Hepatocyte (in vitro differentiated cells): Measurements from ENCODE around the gene AJUBA. TPM values are rescaled to one million over a fixed set of nuclear protein-coding genes. Genes with fewer than 3 reads are reported as not detected.

Source experiments
- DNase-seq: peaks from one replicate; pipeline ENCODE4 v3.0.0-alpha.2; 2016; ENCODE audit warnings: low spot score
- H2AFZ ChIP-seq: fragments of 200-600 bp; sonication (generic); 2 replicates; pipeline ENCODE4 v1.6.0; 2016; ENCODE audit warnings: antibody characterized with exemption, mild to moderate bottlenecking
- H3K27ac ChIP-seq: fragments of 200-600 bp; sonication (generic); 2 replicates; pipeline ENCODE4 v1.5.1; 2016; ENCODE audit warnings: mild to moderate bottlenecking
- H3K27me3 ChIP-seq: fragments of 200-600 bp; sonication (generic); 2 replicates; pipeline ENCODE4 v1.6.1; 2016
- H3K36me3 ChIP-seq: fragments of 200-600 bp; sonication (generic); replicated peaks from 2 replicates; pipeline ENCODE4 v1.5.1; 2016; ENCODE audit warnings: low read depth; ENCODE audit not compliant: insufficient read depth
- H3K4me1 ChIP-seq: fragments of 200-600 bp; sonication (generic); 2 replicates; pipeline ENCODE4 v1.5.1; 2016; ENCODE audit warnings: mild to moderate bottlenecking, moderate library complexity; ENCODE audit not compliant: insufficient read depth
- H3K4me2 ChIP-seq: fragments of 200-600 bp; sonication (generic); 2 replicates; pipeline ENCODE4 v1.6.0; 2016
- H3K4me3 ChIP-seq: fragments of 200-600 bp; sonication (generic); 2 replicates; pipeline ENCODE4 v1.5.1; 2016; ENCODE audit warnings: mild to moderate bottlenecking
- H3K79me2 ChIP-seq: fragments of 200-600 bp; sonication (generic); 2 replicates; pipeline ENCODE4 v1.6.0; 2017; ENCODE audit warnings: mild to moderate bottlenecking
- H3K9me2 ChIP-seq: fragments of 200-600 bp; sonication (generic); replicated peaks from 2 replicates; pipeline ENCODE4 v1.6.0; 2017; ENCODE audit warnings: mild to moderate bottlenecking; ENCODE audit not compliant: insufficient read depth
- H3K9me3 ChIP-seq: fragments of 200-600 bp; sonication (generic); 2 replicates; pipeline ENCODE4 v1.5.1; 2016; ENCODE audit warnings: low read depth, mild to moderate bottlenecking
- H4K20me1 ChIP-seq: fragments of 200-600 bp; sonication (generic); 2 replicates; pipeline ENCODE4 v1.6.0; 2016; ENCODE audit warnings: mild to moderate bottlenecking; ENCODE audit not compliant: insufficient read depth, poor library complexity, severe bottlenecking
- EZH2 ChIP-seq: fragments of 200-600 bp; sonication (generic); IDR thresholded peaks from 2 replicates; pipeline ENCODE4 v1.6.1; 2016; ENCODE audit warnings: antibody characterized with exemption, mild to moderate bottlenecking, borderline replicate concordance
- EZH2phosphoT487 ChIP-seq: fragments of 200-600 bp; sonication (generic); IDR thresholded peaks from one replicate; pipeline ENCODE4 v1.6.1; 2018; ENCODE audit warnings: antibody characterized with exemption, mild to moderate bottlenecking, low read depth, moderate library complexity; ENCODE audit not compliant: unreplicated experiment, severe bottlenecking
- WGBS: methylation state at CpG from one replicate; pipeline ENCODE4 v1.1.6; 2016; ENCODE audit warnings: low lambda C conversion rate; ENCODE audit errors: missing lambda C conversion rate; 5-methylcytosine and 5-hydroxymethylcytosine counted together
- polyA plus RNA-seq: library from polyadenylated mRNA; unstranded; fragments of >200 nt; fragmentation: Nextera tagmentation; extraction: Ambion mirVana; gene quantifications from 2 replicates; pipeline ENCODE4 v1.2.1, GENCODE V29; 2016
- total RNA-seq: library from RNA; depleted of rRNA; stranded (reverse); fragments of >200 nt; gene quantifications from 2 replicates; pipeline ENCODE4 v1.2.3, GENCODE V29; 2014
- TF ChIP-seq, protein P1 (sequence below): fragments of 200-600 bp; sonication (generic); IDR thresholded peaks from 2 replicates; pipeline ENCODE4 v1.5.1; 2016; ENCODE audit warnings: antibody characterized with exemption, mild to moderate bottlenecking; ENCODE audit not compliant: poor library complexity

Gene AJUBA
- total and polyA plus RNA-seq, 2 experiments from 2014 or later, result 43.2 to 80.8 TPM

DNA sequence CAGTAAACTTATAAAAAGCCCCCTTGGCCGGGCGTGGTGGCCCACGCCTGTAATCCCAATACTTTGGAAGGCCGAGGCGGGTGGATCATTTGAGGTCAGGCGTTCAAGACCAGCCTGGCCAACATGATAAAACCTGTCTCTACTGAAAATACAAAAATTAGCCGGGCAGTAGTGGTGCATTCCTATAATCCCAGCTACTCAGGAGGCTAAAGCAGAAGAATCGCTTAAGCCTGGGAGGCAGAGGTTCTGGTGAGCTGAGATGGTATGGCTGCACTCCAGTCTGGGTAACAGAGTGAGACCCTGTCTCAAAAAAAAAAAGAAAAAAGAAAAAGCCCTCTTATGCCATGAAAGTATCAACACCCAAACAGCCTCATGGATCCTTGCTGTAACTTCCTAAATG, 56.8 kb downstream of the AJUBA start:
- Histone ChIP-seq H3K9me3 (no peaks in the 10 kb centered on the region), H3K9me2 (no peaks in the 10 kb centered on the region), H3K4me2 (no peak overlapping the region), H4K20me1 (no peaks in the 10 kb centered on the region), H3K36me3 (no peaks in the 10 kb centered on the region), H3K4me1 (peaks cover 4% of the 10 kb centered on the region), H3K27me3 (no peaks in the 10 kb centered on the region), H2AFZ (no peak overlapping the region), H3K27ac (no peak overlapping the region), H3K4me3 (no peak overlapping the region), H3K79me2 (peaks cover 21% of the 10 kb centered on the region)
- 95% methylated on average over 8 of the region's 8 CpGs for WGBS
- no peak for TF ChIP-seq EZH2
- TF ChIP-seq, protein P1, sequence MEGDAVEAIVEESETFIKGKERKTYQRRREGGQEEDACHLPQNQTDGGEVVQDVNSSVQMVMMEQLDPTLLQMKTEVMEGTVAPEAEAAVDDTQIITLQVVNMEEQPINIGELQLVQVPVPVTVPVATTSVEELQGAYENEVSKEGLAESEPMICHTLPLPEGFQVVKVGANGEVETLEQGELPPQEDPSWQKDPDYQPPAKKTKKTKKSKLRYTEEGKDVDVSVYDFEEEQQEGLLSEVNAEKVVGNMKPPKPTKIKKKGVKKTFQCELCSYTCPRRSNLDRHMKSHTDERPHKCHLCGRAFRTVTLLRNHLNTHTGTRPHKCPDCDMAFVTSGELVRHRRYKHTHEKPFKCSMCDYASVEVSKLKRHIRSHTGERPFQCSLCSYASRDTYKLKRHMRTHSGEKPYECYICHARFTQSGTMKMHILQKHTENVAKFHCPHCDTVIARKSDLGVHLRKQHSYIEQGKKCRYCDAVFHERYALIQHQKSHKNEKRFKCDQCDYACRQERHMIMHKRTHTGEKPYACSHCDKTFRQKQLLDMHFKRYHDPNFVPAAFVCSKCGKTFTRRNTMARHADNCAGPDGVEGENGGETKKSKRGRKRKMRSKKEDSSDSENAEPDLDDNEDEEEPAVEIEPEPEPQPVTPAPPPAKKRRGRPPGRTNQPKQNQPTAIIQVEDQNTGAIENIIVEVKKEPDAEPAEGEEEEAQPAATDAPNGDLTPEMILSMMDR, result no peak
- no peak for TF ChIP-seq EZH2phosphoT487
- DNase-seq, result no peak

DNA sequence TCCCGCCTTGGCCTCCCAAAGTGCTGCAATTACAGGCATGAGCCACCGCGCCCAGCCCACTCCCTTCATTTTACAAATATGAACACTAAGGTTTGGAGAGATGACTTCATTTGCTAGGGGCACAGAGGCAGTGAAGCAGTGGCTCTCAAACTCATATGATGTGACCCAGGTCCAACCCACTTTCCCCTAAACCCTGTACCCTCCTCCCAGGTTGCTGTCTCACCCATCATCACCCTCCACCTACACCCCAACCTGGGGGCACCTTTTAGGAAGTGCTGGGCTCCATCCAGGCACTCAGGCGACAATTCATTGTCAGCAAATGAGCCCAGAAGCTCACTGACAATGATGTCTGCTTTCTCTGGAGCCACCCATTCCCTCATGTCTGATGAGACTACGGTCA, 58.6 kb downstream of the AJUBA start:
- no peak for DNase-seq
- TF ChIP-seq, protein P1, result no peak
- TF ChIP-seq EZH2 (no peak), EZH2phosphoT487 (no peak)
- no peak overlapping the region for H2AFZ ChIP-seq
- no peak overlapping the region for H3K4me2 ChIP-seq
- H3K9me2 ChIP-seq, result no peaks in the 10 kb centered on the region
- no peaks in the 10 kb centered on the region for H3K9me3 ChIP-seq
- no peak overlapping the region for H3K27ac ChIP-seq
- H3K4me1 ChIP-seq, result peaks cover 4% of the 10 kb centered on the region
- no peaks in the 10 kb centered on the region for H3K36me3 ChIP-seq
- peaks cover 19% of the 10 kb centered on the region for H3K79me2 ChIP-seq
- no peaks in the 10 kb centered on the region for H3K27me3 ChIP-seq
- no peak overlapping the region for H3K4me3 ChIP-seq
- whole genome bisulfite sequencing, result 98% methylated on average over 5 of the region's 5 CpGs
- H4K20me1 ChIP-seq, result no peaks in the 10 kb centered on the region

DNA sequence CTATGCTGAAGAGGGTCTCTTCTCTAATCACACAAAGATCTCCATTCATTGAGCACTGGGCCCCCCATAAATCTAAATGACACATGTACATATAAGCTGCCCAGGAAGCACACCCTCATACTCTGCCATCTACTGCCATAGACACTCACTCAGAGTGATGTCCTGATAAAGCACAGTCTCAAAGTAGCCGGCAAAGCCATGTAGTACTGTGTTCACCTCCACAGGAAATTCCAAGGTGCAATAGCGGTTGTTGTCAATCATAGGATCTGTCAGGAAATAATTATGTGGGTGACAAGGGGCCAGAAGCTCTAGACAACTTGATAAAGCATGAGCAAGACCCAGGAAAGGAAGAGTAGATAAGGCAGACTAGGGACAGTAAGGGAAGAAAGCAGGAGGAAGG, 60.1 kb downstream of the AJUBA start:
- peak overlapping the region; percentile 54 for H3K27ac ChIP-seq
- H4K20me1 ChIP-seq, result no peaks in the 10 kb centered on the region
- DNase-seq, result no peak
- no peak overlapping the region for H3K4me2 ChIP-seq
- no peak overlapping the region for H2AFZ ChIP-seq
- no peaks in the 10 kb centered on the region for H3K9me2 ChIP-seq
- no peak overlapping the region for H3K4me3 ChIP-seq
- H3K79me2 ChIP-seq, result peaks cover 18% of the 10 kb centered on the region
- H3K4me1 ChIP-seq, result peaks cover 7% of the 10 kb centered on the region
- H3K27me3 ChIP-seq, result no peaks in the 10 kb centered on the region
- H3K36me3 ChIP-seq, result no peaks in the 10 kb centered on the region
- 91% methylated on average over 2 of the region's 2 CpGs for whole genome bisulfite sequencing
- no peak for TF ChIP-seq EZH2phosphoT487
- no peak for TF ChIP-seq EZH2
- TF ChIP-seq, protein P1, result no peak
- no peaks in the 10 kb centered on the region for H3K9me3 ChIP-seq

Other genes with a start within 250 kb of the AJUBA start
- 88.1 and 107 TPM in 2 replicates for gene OXA1L, start 215.9 kb downstream of the AJUBA start, total RNA-seq
- gene OXA1L, start 215.9 kb downstream of the AJUBA start, polyA plus RNA-seq, result 59.4 and 64.3 TPM in 2 replicates
- 337 and 381 TPM in 2 replicates for gene SLC7A7, start 167.1 kb downstream of the AJUBA start, total RNA-seq
- 169 and 206 TPM in 2 replicates for gene SLC7A7, start 167.1 kb downstream of the AJUBA start, polyA plus RNA-seq
- gene MRPL52, start 152.7 kb downstream of the AJUBA start, total RNA-seq, result 50.6 and 164 TPM in 2 replicates
- gene MRPL52, start 152.7 kb downstream of the AJUBA start, polyA plus RNA-seq, result 214 and 227 TPM in 2 replicates
- 122 and 160 TPM in 2 replicates for gene MMP14, start 146.0 kb downstream of the AJUBA start, total RNA-seq
- gene MMP14, start 146.0 kb downstream of the AJUBA start, polyA plus RNA-seq, result 17.1 and 21.4 TPM in 2 replicates
- gene LRP10, start 110.8 kb downstream of the AJUBA start, total RNA-seq, result 34.4 and 56.2 TPM in 2 replicates
- 92.7 and 117 TPM in 2 replicates for gene LRP10, start 110.8 kb downstream of the AJUBA start, polyA plus RNA-seq
- gene REM2, start 99.3 kb downstream of the AJUBA start, total RNA-seq, result 1.5 and 1.9 TPM in 2 replicates
- gene REM2, start 99.3 kb downstream of the AJUBA start, polyA plus RNA-seq, result 5.5 and 6.3 TPM in 2 replicates
- 236 and 749 TPM in 2 replicates for gene RBM23, start 63.4 kb downstream of the AJUBA start, total RNA-seq
- gene RBM23, start 63.4 kb downstream of the AJUBA start, polyA plus RNA-seq, result 72.9 and 74.1 TPM in 2 replicates
- gene PRMT5, start 53.2 kb downstream of the AJUBA start, total RNA-seq, result 38.9 and 52.2 TPM in 2 replicates
- 54.1 and 72.3 TPM in 2 replicates for gene PRMT5, start 53.2 kb downstream of the AJUBA start, polyA plus RNA-seq
- 34.8 and 46.4 TPM in 2 replicates for gene HAUS4, start 25.5 kb downstream of the AJUBA start, total RNA-seq
- gene HAUS4, start 25.5 kb downstream of the AJUBA start, polyA plus RNA-seq, result 16.2 and 21.8 TPM in 2 replicates
- 7.8 and 8.8 TPM in 2 replicates for gene C14orf93, start 27.6 kb upstream of the AJUBA start, total RNA-seq
- 5.7 and 6.5 TPM in 2 replicates for gene C14orf93, start 27.6 kb upstream of the AJUBA start, polyA plus RNA-seq
- 171 and 190 TPM in 2 replicates for gene PSMB5, start 52.3 kb upstream of the AJUBA start, total RNA-seq
- 299 and 319 TPM in 2 replicates for gene PSMB5, start 52.3 kb upstream of the AJUBA start, polyA plus RNA-seq
- not detected in 2 replicates for gene PSMB11, start 59.7 kb upstream of the AJUBA start, total RNA-seq
- not detected in 2 replicates for gene PSMB11, start 59.7 kb upstream of the AJUBA start, polyA plus RNA-seq
- 6.7 and 6.9 TPM in 2 replicates for gene CDH24, start 75.0 kb upstream of the AJUBA start, total RNA-seq
- gene CDH24, start 75.0 kb upstream of the AJUBA start, polyA plus RNA-seq, result 18.0 and 19.8 TPM in 2 replicates
- gene ACIN1, start 112.6 kb upstream of the AJUBA start, total RNA-seq, result 97.5 and 108 TPM in 2 replicates
- 44.3 and 49.2 TPM in 2 replicates for gene ACIN1, start 112.6 kb upstream of the AJUBA start, polyA plus RNA-seq
- 47.7 and 64.9 TPM in 2 replicates for gene C14orf119, start 113.0 kb upstream of the AJUBA start, total RNA-seq
- gene C14orf119, start 113.0 kb upstream of the AJUBA start, polyA plus RNA-seq, result 118 and 146 TPM in 2 replicates
- gene CIROP, start 122.4 kb upstream of the AJUBA start, total RNA-seq, result not detected in 2 replicates
- gene CIROP, start 122.4 kb upstream of the AJUBA start, polyA plus RNA-seq, result not detected in 2 replicates
- gene CEBPE, start 136.7 kb upstream of the AJUBA start, total RNA-seq, result not detected in 2 replicates
- gene CEBPE, start 136.7 kb upstream of the AJUBA start, polyA plus RNA-seq, result not detected in 2 replicates
- 39.5 and 54.6 TPM in 2 replicates for gene SLC7A8, start 201.1 kb upstream of the AJUBA start, total RNA-seq
- gene SLC7A8, start 201.1 kb upstream of the AJUBA start, polyA plus RNA-seq, result 85.0 and 123 TPM in 2 replicates